GM13977 (cell line): ENCODE measurements around the gene SMIM24.

Source experiments
- DNase-seq: peaks from one replicate; pipeline ENCODE4 v3.0.0; 2012; ENCODE audit warnings: low spot score
- CTCF ChIP-seq: IDR thresholded peaks from 2 replicates; pipeline ENCODE4 v1.5.1; 2012; ENCODE audit warnings: mild to moderate bottlenecking, control low read depth; ENCODE audit not compliant: insufficient read depth; ENCODE audit errors: extremely low read depth, missing control alignments
- in situ Hi-C: fragments of 300-500 bp; cut with MboI; formaldehyde crosslinking; loops from one replicate; pipeline ENCODE4 v1.12.0; 2022; ENCODE audit warnings: low sequenced_read_pairs, low pct_unique_long_range_greater_than_20kb, mixed read lengths, inconsistent platforms; ENCODE audit not compliant: unreplicated experiment

SMIM24 gene

GRCh38 chr19:3524904-3525451 lies 44.7 kb upstream of the SMIM24 start:
- no peak for TF ChIP-seq CTCF
- in situ Hi-C loops = no loop called here
- DNase-seq = no peak

DNA sequence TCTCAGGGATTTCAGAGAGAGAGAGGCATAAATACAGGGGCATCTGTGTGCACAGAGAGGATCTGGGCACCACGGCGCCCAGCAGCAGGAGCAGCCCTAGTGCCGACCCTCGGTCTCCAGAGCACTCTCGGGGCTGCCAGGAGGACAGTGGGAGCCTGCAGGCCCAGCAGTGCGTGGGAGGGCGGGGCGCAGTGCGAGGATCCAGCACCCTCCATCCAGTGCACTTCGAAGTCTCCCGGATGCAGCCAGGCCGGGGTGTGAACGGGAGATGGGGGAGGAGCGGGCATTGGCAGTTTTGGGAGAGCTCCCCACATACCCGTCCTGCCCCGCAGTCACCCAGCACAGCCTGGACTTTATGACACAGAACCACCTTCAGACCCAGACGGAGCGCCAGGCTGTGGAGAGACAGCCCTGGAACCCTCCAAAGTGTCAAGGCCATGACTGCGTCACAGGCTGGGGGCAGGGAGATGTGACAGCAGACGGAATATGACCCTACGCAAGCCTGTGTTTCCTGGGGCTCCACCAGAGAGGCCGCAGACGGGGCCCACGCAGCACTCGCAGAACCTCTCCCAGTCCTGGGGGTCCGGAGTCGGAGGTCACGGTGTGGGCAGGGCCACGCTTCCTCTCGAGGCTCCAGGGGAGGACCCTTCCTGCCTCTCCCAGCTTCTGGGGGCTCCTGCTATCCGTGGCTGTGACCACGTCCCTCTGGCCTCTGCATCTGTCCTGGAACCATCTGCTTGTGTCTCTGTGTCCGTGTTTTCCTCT lies 43.9 kb upstream of the SMIM24 start:
- DNase-seq = no peak
- no peak for TF ChIP-seq CTCF
- in situ Hi-C loops = no loop called here

DNA sequence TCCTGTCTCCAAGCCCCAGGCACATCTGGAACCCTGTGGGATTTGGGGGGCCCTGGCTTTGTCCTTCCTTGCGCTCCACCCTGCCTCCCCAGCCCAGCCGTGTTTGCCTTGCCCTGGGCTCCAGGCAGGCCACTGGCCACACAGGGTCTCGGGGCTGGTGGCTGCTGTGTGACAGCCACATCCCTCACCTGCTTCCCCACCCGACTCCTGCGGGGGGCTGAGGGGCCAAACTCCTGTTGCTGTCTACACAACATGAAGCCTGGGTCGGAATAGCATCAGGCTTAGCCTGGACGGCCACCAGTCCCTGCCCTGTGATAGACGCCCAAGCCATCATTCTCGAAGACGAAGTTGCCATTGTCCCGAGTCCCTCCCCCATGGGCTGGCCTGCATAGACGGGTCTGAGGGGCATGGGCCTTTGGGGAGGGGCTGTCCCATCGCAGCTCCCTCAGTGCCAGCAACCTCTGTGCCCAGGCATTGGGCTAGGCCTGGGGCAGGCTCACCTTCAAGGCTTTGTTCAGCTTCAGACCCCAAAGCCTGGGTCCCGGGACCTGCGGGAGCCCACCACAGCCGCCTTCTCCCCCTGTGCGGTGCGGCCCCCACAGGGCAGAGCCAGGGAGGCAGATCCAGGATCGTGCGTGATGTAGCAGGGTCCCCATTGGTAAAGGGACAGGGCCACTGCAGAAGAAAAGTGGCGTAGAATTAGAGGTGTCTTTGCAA lies 43.2 kb upstream of the SMIM24 start:
- no peak for DNase-seq
- no peak for TF ChIP-seq CTCF
- in situ Hi-C loops = no loop called here

- no peak for DNase-seq
- in situ Hi-C loops = no loop called here
- no peak for TF ChIP-seq CTCF
Observed at GRCh38 chr19:3522421-3523360, 42.4 kb upstream of the SMIM24 start.

- in situ Hi-C loops = no loop called here
- TF ChIP-seq CTCF = no peak
Observed at GRCh38 chr19:3521104-3521445, 40.8 kb upstream of the SMIM24 start.

More at GRCh38 chr19:3521104-3521445, 40.8 kb upstream of the SMIM24 start:
- no peak for DNase-seq
